ENCODE results near the gene EIF3D.

The EIF3D gene

GRCh38 chr22:36528795-36529751 lies at the start of gene EIF3D:
EIF3D (minus strand) TSS chr22:36529166; CDS start chr22:36526121, 3,045 bp downstream.
- peak; percentile 95 to 97 for DNase-seq (ENCODE audit: low read depth in 2 of 2)

- DNase-seq (ENCODE audit: low read depth in 2 of 2): no peak
Observed at GRCh38 chr22:36578619-36579018, 49.7 kb upstream of the EIF3D start.

GRCh38 chr22:36577019-36577418 lies 48.1 kb upstream of the EIF3D start:
- no peak for DNase-seq (ENCODE audit: low read depth in 2 of 2)

- no peak for DNase-seq (ENCODE audit: low read depth in 2 of 2)
Observed at GRCh38 chr22:36574728-36575127, 45.8 kb upstream of the EIF3D start.

- DNase-seq (ENCODE audit: low read depth in 2 of 2): no peak
Observed at GRCh38 chr22:36573815-36574363, 44.9 kb upstream of the EIF3D start.

GRCh38 chr22:36571991-36572390 lies 43.0 kb upstream of the EIF3D start:
- no peak for DNase-seq (ENCODE audit: low read depth in 2 of 2)

GRCh38 chr22:36569999-36570398 lies 41.0 kb upstream of the EIF3D start:
- DNase-seq (ENCODE audit: low read depth in 2 of 2): no peak

- no peak for DNase-seq (ENCODE audit: low read depth in 2 of 2)
Observed at GRCh38 chr22:36568846-36569245, 39.9 kb upstream of the EIF3D start.

- DNase-seq (ENCODE audit: low read depth in 2 of 2): no peak
Observed at GRCh38 chr22:36566720-36567119, 37.8 kb upstream of the EIF3D start.

GRCh38 chr22:36565686-36566085 lies 36.7 kb upstream of the EIF3D start:
- DNase-seq (ENCODE audit: low read depth in 2 of 2): no peak

GRCh38 chr22:36565159-36565507 lies 36.2 kb upstream of the EIF3D start:
- DNase-seq (ENCODE audit: low read depth in 2 of 2): no peak

GRCh38 chr22:36564422-36565158 lies 35.6 kb upstream of the EIF3D start:
- no peak for DNase-seq (ENCODE audit: low read depth in 2 of 2)

- DNase-seq (ENCODE audit: low read depth in 2 of 2): no peak
Observed at GRCh38 chr22:36563898-36564297, 34.9 kb upstream of the EIF3D start.

- no peak for DNase-seq (ENCODE audit: low read depth in 2 of 2)
Observed at GRCh38 chr22:36563444-36563843, 34.5 kb upstream of the EIF3D start.

GRCh38 chr22:36563001-36563400 lies 34.0 kb upstream of the EIF3D start:
- DNase-seq (ENCODE audit: low read depth in 2 of 2): no peak

- no peak for DNase-seq (ENCODE audit: low read depth in 2 of 2)
Observed at GRCh38 chr22:36562261-36562835, 33.4 kb upstream of the EIF3D start.

- DNase-seq (ENCODE audit: low read depth in 2 of 2): no peak
Observed at GRCh38 chr22:36561291-36561811, 32.4 kb upstream of the EIF3D start.

- DNase-seq (ENCODE audit: low read depth in 2 of 2): no peak
Observed at GRCh38 chr22:36560001-36560400, 31.0 kb upstream of the EIF3D start.

- no peak for DNase-seq (ENCODE audit: low read depth in 2 of 2)
Observed at GRCh38 chr22:36554098-36554497, 25.1 kb upstream of the EIF3D start.

GRCh38 chr22:36552289-36552688 lies 23.3 kb upstream of the EIF3D start:
- no peak for DNase-seq (ENCODE audit: low read depth in 2 of 2)

- no peak for DNase-seq (ENCODE audit: low read depth in 2 of 2)
Observed at GRCh38 chr22:36550701-36551495, 21.9 kb upstream of the EIF3D start.

Data from stimulated activated CD8-positive, alpha-beta memory T cell treated with anti-CD3 and anti-CD28 coated beads, Interleukin-7, amount 100 ng/mL, for 1 hour (primary cell).